ENCODE results near the gene SLC25A42. TPM values are rescaled to one million over a fixed set of nuclear protein-coding genes. Genes with fewer than 3 reads are reported as not detected.
"Not testable (repeated sequence)": the region's sequence is repeated elsewhere in the genome, so short reads cannot be mapped to it uniquely, and the experiment has no call there.

Gene SLC25A42
- total RNA-seq, 4 donors from 2014 or later, result 12.3 to 85.3 (median 37.1) TPM

GRCh38 chr19:19103167-19103566 is 39.4 kb downstream of the SLC25A42 start:
- Histone ChIP-seq H3K27ac (peak overlapping the region in 1 of 4 donors; percentile 10), H3K4me1 (no peaks in the 10 kb centered on the region), H3K36me3 (peaks cover 0 to 23% of the 10 kb centered on the region in 2 donors), H3K9me3 (no peaks in the 10 kb centered on the region), H3K27me3 (no peaks in the 10 kb centered on the region), H3K4me3 (no peak overlapping the region)
- DNase-seq, result no peak
- intact Hi-C loops (cut with DNase I; ENCODE audit: low total_unique reads), result no loop called here
- ATAC-seq, result no peak
- in situ Hi-C loops (cut with MboI; ENCODE audit: low sequenced_read_pairs in 4 of 4), result no loop called here
- TF ChIP-seq POLR2A (IDR thresholded peaks at IDR 0.05), result no peak
- TF ChIP-seq, protein P1, sequence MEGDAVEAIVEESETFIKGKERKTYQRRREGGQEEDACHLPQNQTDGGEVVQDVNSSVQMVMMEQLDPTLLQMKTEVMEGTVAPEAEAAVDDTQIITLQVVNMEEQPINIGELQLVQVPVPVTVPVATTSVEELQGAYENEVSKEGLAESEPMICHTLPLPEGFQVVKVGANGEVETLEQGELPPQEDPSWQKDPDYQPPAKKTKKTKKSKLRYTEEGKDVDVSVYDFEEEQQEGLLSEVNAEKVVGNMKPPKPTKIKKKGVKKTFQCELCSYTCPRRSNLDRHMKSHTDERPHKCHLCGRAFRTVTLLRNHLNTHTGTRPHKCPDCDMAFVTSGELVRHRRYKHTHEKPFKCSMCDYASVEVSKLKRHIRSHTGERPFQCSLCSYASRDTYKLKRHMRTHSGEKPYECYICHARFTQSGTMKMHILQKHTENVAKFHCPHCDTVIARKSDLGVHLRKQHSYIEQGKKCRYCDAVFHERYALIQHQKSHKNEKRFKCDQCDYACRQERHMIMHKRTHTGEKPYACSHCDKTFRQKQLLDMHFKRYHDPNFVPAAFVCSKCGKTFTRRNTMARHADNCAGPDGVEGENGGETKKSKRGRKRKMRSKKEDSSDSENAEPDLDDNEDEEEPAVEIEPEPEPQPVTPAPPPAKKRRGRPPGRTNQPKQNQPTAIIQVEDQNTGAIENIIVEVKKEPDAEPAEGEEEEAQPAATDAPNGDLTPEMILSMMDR (IDR thresholded peaks at IDR 0.05 in 4 of 5, conservative IDR thresholded peaks at IDR 0.05 in 1 of 5), result no peak

- Histone ChIP-seq H3K36me3 (peaks cover 0 to 24% of the 10 kb centered on the region in 2 donors), H3K9me3 (no peaks in the 10 kb centered on the region), H3K4me3 (peak overlapping the region in 2 of 4 donors; percentile 13 to 30), H3K27ac (no peak overlapping the region), H3K4me1 (peaks cover 0 to 11% of the 10 kb centered on the region in 2 donors), H3K27me3 (no peaks in the 10 kb centered on the region)
- intact Hi-C loops (cut with DNase I; ENCODE audit: low total_unique reads) (no loop called here), in situ Hi-C loops (cut with MboI; ENCODE audit: low sequenced_read_pairs in 4 of 4) (no loop called here)
- TF ChIP-seq, protein P1 (IDR thresholded peaks at IDR 0.05 in 4 of 5, conservative IDR thresholded peaks at IDR 0.05 in 1 of 5), result no peak
- no peak for TF ChIP-seq POLR2A (IDR thresholded peaks at IDR 0.05)
- ATAC-seq (no peak), DNase-seq (no peak)
Observed at GRCh38 chr19:19105365-19106055, 41.7 kb downstream of the SLC25A42 start.

GRCh38 chr19:19106056-19106551 is 42.3 kb downstream of the SLC25A42 start:
- H3K27me3 ChIP-seq, result no peaks in the 10 kb centered on the region
- ATAC-seq (no peak), DNase-seq (no peak)
- H3K36me3 ChIP-seq, result peaks cover 0 to 24% of the 10 kb centered on the region in 2 donors
- in situ Hi-C loops (cut with MboI; ENCODE audit: low sequenced_read_pairs in 4 of 4) (no loop called here), intact Hi-C loops (cut with DNase I; ENCODE audit: low total_unique reads) (no loop called here)
- H3K4me3 ChIP-seq, result peak overlapping the region in 1 of 4 donors; percentile 13
- no peaks in the 10 kb centered on the region for H3K9me3 ChIP-seq
- TF ChIP-seq POLR2A (IDR thresholded peaks at IDR 0.05), result no peak
- TF ChIP-seq, protein P1 (IDR thresholded peaks at IDR 0.05 in 4 of 5, conservative IDR thresholded peaks at IDR 0.05 in 1 of 5), result no peak
- peaks cover 0 to 11% of the 10 kb centered on the region in 2 donors for H3K4me1 ChIP-seq
- H3K27ac ChIP-seq, result no peak overlapping the region

GRCh38 chr19:19106938-19107337 is 43.1 kb downstream of the SLC25A42 start:
- peaks cover 0 to 11% of the 10 kb centered on the region in 2 donors for H3K4me1 ChIP-seq
- H3K4me3 ChIP-seq; H3K9me3 ChIP-seq; ATAC-seq; H3K27ac ChIP-seq; in situ Hi-C loops (cut with MboI; ENCODE audit: low sequenced_read_pairs in 4 of 4); DNase-seq; H3K27me3 ChIP-seq; intact Hi-C loops (cut with DNase I; ENCODE audit: low total_unique reads): not testable (repeated sequence)
- H3K36me3 ChIP-seq, result peaks cover 0 to 20% of the 10 kb centered on the region in 2 donors

DNA sequence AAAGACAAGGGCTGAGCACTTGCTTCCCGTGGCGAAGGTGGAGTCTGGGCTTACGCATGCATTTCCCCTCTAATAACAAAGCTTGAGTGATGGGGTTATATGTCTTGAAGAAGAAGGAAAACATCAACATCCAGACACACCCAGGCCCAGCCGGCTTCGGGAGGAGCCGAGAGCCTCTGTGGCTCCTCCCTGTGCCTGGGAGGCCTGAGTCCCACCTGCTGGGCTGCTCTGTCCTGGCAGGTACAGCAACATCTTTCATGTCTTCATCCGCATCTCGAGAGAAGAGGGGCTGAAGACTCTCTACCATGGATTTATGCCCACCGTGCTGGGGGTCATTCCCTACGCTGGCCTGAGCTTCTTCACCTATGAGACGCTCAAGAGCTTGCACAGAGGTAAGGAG is 43.9 kb downstream of the SLC25A42 start:
- no peak overlapping the region for H3K27ac ChIP-seq
- no peak for ATAC-seq
- H3K4me3 ChIP-seq, result no peak overlapping the region
- no peak for DNase-seq
- peaks cover 0 to 11% of the 10 kb centered on the region in 2 donors for H3K4me1 ChIP-seq
- no peaks in the 10 kb centered on the region for H3K27me3 ChIP-seq
- no peak for TF ChIP-seq POLR2A (IDR thresholded peaks at IDR 0.05)
- TF ChIP-seq, protein P1 (IDR thresholded peaks at IDR 0.05 in 4 of 5, conservative IDR thresholded peaks at IDR 0.05 in 1 of 5), result no peak
- intact Hi-C loops (cut with DNase I; ENCODE audit: low total_unique reads) (no loop called here), in situ Hi-C loops (cut with MboI; ENCODE audit: low sequenced_read_pairs in 4 of 4) (no loop called here)
- H3K36me3 ChIP-seq, result peaks cover 0 to 20% of the 10 kb centered on the region in 2 donors
- H3K9me3 ChIP-seq, result no peaks in the 10 kb centered on the region
